ENCODE data around the gene C10orf53.

The C10orf53 gene

GRCh38 chr10:49734676-49735075 is 55.2 kb downstream of the C10orf53 start:
- Histone ChIP-seq H3K4me3 (replicated peaks; ENCODE audit: insufficient read depth, low read length) (no peak overlapping the region), H3K27ac (replicated peaks) (no peak overlapping the region), H3K27me3 (ENCODE audit: insufficient read depth, poor library complexity, severe bottlenecking) (no peaks in the 10 kb centered on the region)
- TF ChIP-seq REST (IDR thresholded peaks at IDR 0.05; ENCODE audit: insufficient replicate concordance, low read depth), result no peak
- no peak for TF ChIP-seq GABPA (IDR thresholded peaks at IDR 0.05; ENCODE audit: low read depth)
- TF ChIP-seq POLR2AphosphoS5 (IDR thresholded peaks at IDR 0.05; ENCODE audit: low read depth), result no peak
- TF ChIP-seq SPI1 (IDR thresholded peaks at IDR 0.05; ENCODE audit: borderline replicate concordance, low read depth), result no peak
- no peak for TF ChIP-seq CTCF (IDR thresholded peaks at IDR 0.05; ENCODE audit: insufficient read depth, low read length)
- DNase-seq (ENCODE audit: low read depth in 1 of 2, low spot score in 1 of 2), result no peak

GRCh38 chr10:49735161-49735560 is 55.7 kb downstream of the C10orf53 start:
- no peak for DNase-seq (ENCODE audit: low read depth in 1 of 2, low spot score in 1 of 2)
- no peaks in the 10 kb centered on the region for H3K27me3 ChIP-seq (ENCODE audit: insufficient read depth, poor library complexity, severe bottlenecking)

More at GRCh38 chr10:49735161-49735560, 55.7 kb downstream of the C10orf53 start:
- no peak overlapping the region for H3K4me3 ChIP-seq (replicated peaks; ENCODE audit: insufficient read depth, low read length)
- no peak overlapping the region for H3K27ac ChIP-seq (replicated peaks)
- TF ChIP-seq REST (IDR thresholded peaks at IDR 0.05; ENCODE audit: insufficient replicate concordance, low read depth) (no peak), CTCF (IDR thresholded peaks at IDR 0.05; ENCODE audit: insufficient read depth, low read length) (no peak), GABPA (IDR thresholded peaks at IDR 0.05; ENCODE audit: low read depth) (no peak), POLR2AphosphoS5 (IDR thresholded peaks at IDR 0.05; ENCODE audit: low read depth) (no peak), SPI1 (IDR thresholded peaks at IDR 0.05; ENCODE audit: borderline replicate concordance, low read depth) (no peak)
